Activated CD4-positive, alpha-beta memory T cell treated with anti-CD3 and anti-CD28 coated beads, Interleukin-2, amount 10 ng/mL, durations not matched to agents 7 days and 5 days (primary cell): ENCODE data around the gene BGN. TPM values are rescaled to one million over a fixed set of nuclear protein-coding genes. Genes with fewer than 3 reads are reported as not detected.

Source experiments
- CTCF ChIA-PET: fragments of 350-600 bp; sonication (Branson Sonifier 250); formaldehyde crosslinking; loops from one replicate; lab custom pipeline; 2021; ENCODE audit warnings: antibody characterized with exemption, inconsistent platforms; lab: Charles Lee
- POLR2A ChIA-PET: fragments of 350-600 bp; sonication (Branson Sonifier 250); formaldehyde crosslinking; loops from one replicate; lab custom pipeline; 2021; ENCODE audit warnings: antibody characterized with exemption; lab: Charles Lee
- DNase-seq: peaks from one replicate; pipeline ENCODE4 v3.0.0-alpha.2; 2020
- H3K27ac Mint-ChIP-seq: one replicate; pipeline ENCODE4 v1.8.0; 2021; ENCODE audit warnings: mild to moderate bottlenecking, mixed read lengths
- H3K27me3 Mint-ChIP-seq: one replicate; pipeline ENCODE4 v1.8.0; 2021; ENCODE audit warnings: mixed read lengths
- H3K36me3 Mint-ChIP-seq: one replicate; pipeline ENCODE4 v1.8.0; 2021; ENCODE audit warnings: low read depth, mixed read lengths
- H3K4me1 Mint-ChIP-seq: one replicate; pipeline ENCODE4 v1.8.0; 2021; ENCODE audit warnings: mixed read lengths
- H3K4me3 Mint-ChIP-seq: one replicate; pipeline ENCODE4 v1.8.0; 2021; ENCODE audit warnings: mild to moderate bottlenecking, mixed read lengths
- H3K9me3 Mint-ChIP-seq: one replicate; pipeline ENCODE4 v1.8.0; 2021; ENCODE audit warnings: mixed read lengths
- total RNA-seq, 2 experiments: library from RNA; stranded (reverse); gene quantifications; one replicate each; pipeline ENCODE4 v1.2.3, GENCODE V29; 2021

The BGN gene
- total RNA-seq, 2 experiments from 2014 or later, result not detected

GRCh38 chrX:153468008-153468580 is 26.7 kb upstream of the BGN start:
- H3K27ac Mint-ChIP-seq, result no peak overlapping the region
- H3K4me3 Mint-ChIP-seq, result no peak overlapping the region
- no peaks in the 10 kb centered on the region for H3K27me3 Mint-ChIP-seq
- ChIA-PET CTCF (interaction anchor here (1.0 kb wide), 1 partner anchor 175 kb away, joined by 3 read pairs; no protein-coding TSS in a partner anchor), POLR2A (no interaction called here)
- no peak for DNase-seq
- no peaks in the 10 kb centered on the region for H3K9me3 Mint-ChIP-seq
- peaks cover 5% of the 10 kb centered on the region for H3K36me3 Mint-ChIP-seq
- H3K4me1 Mint-ChIP-seq, result peaks cover 14% of the 10 kb centered on the region

DNA sequence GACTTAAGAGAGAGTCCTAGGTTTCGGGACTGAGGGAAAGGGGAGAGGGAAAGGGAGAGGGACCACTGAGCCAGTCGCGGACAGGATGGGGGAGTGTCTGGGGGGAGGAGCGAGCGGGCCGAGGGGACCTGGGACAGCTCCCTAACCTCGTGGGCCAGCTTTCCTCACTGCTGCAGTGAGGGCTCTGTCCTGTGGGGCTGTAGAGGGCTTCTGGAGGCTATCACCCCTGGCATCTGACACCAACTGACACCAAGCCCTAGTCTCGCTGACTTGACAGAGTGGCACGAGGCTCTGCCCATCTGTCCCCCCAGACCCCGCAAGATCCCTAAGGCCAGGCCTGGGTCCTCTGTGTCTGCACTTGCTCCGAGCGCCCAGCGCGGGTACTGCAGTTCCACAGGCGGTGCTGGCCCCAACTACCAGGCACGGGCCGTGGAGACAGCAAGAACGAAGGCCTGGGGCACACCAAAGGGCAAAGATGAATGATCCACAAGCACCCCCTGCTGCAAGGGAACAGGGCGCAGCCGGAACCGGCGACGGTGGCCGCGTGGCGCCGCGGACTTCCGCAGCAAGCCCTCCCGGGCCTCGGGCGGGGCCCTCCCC is 24.9 kb upstream of the BGN start:
- Mint-ChIP-seq H3K4me3 (peak overlapping the region; percentile 79), H3K4me1 (peaks cover 20% of the 10 kb centered on the region), H3K9me3 (no peaks in the 10 kb centered on the region), H3K36me3 (peaks cover 5% of the 10 kb centered on the region), H3K27ac (peak overlapping the region; percentile 72), H3K27me3 (no peaks in the 10 kb centered on the region)
- ChIA-PET POLR2A (interaction anchor here (0.7 kb wide), 1 partner anchor 37 kb away, joined by 3 read pairs; no protein-coding TSS in a partner anchor), CTCF (interaction anchor here (0.6 to 4.7 kb wide), 10 partner anchors 9 to 528 kb away, joined by 3 to 42 read pairs (median 4); no protein-coding TSS in a partner anchor)
- peak; percentile 48 for DNase-seq

GRCh38 chrX:153470411-153471363 is 24.1 kb upstream of the BGN start, which contains the start of gene HAUS7:
TSS of gene HAUS7 (minus strand) at chrX:153470576. CDS start at chrX:153470557, 19 bp downstream.
- CTCF ChIA-PET, result interaction anchor here (0.6 to 4.7 kb wide), 12 partner anchors 10 to 529 kb away, joined by 3 to 42 read pairs (median 4); no protein-coding TSS in a partner anchor

DNA sequence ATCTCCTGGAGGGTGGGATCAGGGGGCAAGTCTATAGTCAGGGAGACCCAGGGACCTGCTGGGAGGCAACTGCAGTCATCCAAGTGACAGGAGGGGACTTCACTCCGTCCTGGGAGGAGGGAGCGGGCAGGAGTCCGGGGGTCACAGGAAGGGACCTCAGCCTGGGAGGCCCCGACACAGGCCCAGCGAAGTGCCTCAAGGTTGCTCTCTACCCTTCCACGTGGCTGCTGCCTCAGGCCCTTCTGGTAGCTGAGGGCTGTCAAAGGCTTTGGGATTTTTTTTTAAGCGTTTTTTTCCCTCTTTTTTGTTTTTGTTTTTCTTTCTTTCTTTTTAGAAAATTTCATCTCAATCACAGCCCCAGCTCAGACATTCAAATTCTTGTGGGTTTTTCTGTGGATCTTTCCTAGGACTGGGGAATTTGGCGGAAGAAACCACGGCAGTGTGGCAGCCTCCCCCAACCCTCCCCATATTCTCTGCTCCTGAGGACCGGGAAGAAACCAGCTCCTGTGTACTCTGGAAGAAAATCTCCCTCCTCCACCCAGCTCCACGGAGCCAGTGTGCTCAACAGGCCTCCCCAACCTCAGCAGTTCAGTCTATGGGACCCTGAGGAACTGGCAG is 23.0 kb upstream of the BGN start:
- POLR2A ChIA-PET, result no interaction called here
- H3K27ac Mint-ChIP-seq, result no peak overlapping the region
- H3K27me3 Mint-ChIP-seq, result peaks cover 8% of the 10 kb centered on the region
- DNase-seq, result no peak
- no peaks in the 10 kb centered on the region for H3K9me3 Mint-ChIP-seq
- CTCF ChIA-PET, result interaction anchor here (0.7 to 4.7 kb wide), 9 partner anchors 10 to 530 kb away, joined by 3 to 42 read pairs (median 4); no protein-coding TSS in a partner anchor
- peaks cover 20% of the 10 kb centered on the region for H3K4me1 Mint-ChIP-seq
- H3K36me3 Mint-ChIP-seq, result peaks cover 5% of the 10 kb centered on the region
- no peak overlapping the region for H3K4me3 Mint-ChIP-seq

More at GRCh38 chrX:153470411-153471363, 24.1 kb upstream of the BGN start, which contains the start of gene HAUS7:
- peak; percentile 87 for DNase-seq
- POLR2A ChIA-PET, result interaction anchor here (0.7 kb wide), 1 partner anchor 36 kb away, joined by 3 read pairs; no protein-coding TSS in a partner anchor
- Mint-ChIP-seq H3K4me3 (peak within 1 kb of the TSS; percentile 79), H3K4me1 (peaks cover 20% of the 10 kb centered on the region), H3K9me3 (no peaks in the 10 kb centered on the region), H3K27ac (peak within 1 kb of the TSS; percentile 72), H3K27me3 (peaks cover 4% of the 10 kb centered on the region), H3K36me3 (peaks cover 5% of the 10 kb centered on the region)

GRCh38 chrX:153473126-153473525 is 21.7 kb upstream of the BGN start:
- Mint-ChIP-seq H3K9me3 (no peaks in the 10 kb centered on the region), H3K4me3 (no peak overlapping the region), H3K4me1 (peaks cover 16% of the 10 kb centered on the region), H3K27ac (no peak overlapping the region), H3K36me3 (no peaks in the 10 kb centered on the region), H3K27me3 (peaks cover 8% of the 10 kb centered on the region)
- POLR2A ChIA-PET, result no interaction called here
- CTCF ChIA-PET, result interaction anchor here (2.0 to 4.7 kb wide), 2 partner anchors 12 to 35 kb away, joined by 6 to 42 read pairs; no protein-coding TSS in a partner anchor
- no peak for DNase-seq

- CTCF ChIA-PET, result no interaction called here
- no peaks in the 10 kb centered on the region for H3K9me3 Mint-ChIP-seq
- H3K4me1 Mint-ChIP-seq, result peaks cover 13% of the 10 kb centered on the region
- H3K27me3 Mint-ChIP-seq, result peaks cover 8% of the 10 kb centered on the region
- POLR2A ChIA-PET, result no interaction called here
- no peak overlapping the region for H3K4me3 Mint-ChIP-seq
- no peak for DNase-seq
- H3K27ac Mint-ChIP-seq, result no peak overlapping the region
- H3K36me3 Mint-ChIP-seq, result no peaks in the 10 kb centered on the region
These were observed 20.5 kb upstream of the BGN start for GRCh38 chrX:153474266-153474665.

GRCh38 chrX:153474718-153475117 is 20.1 kb upstream of the BGN start:
- CTCF ChIA-PET, result no interaction called here
- peak; percentile 22 for DNase-seq
- POLR2A ChIA-PET, result no interaction called here

DNA sequence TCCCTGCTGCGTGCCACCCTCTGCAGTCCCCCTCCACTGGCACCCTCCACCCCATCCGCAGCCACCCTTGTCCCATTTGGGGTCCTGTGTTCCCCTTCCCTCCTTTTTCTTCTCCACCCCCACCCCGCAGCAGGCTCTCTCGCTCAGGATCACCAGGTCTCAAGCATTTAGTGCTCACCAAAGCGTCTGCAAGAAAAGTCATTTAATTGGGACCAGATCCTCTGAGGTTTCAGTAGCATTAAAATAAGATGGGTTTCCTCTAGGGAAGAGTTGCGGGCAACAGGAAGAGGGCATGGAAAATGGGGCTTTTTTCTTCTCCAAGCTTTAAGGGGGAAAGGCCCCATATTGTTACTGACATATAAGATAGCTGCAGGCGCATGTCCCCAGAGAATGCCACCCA is 19.5 kb upstream of the BGN start:
- H3K36me3 Mint-ChIP-seq, result no peaks in the 10 kb centered on the region
- ChIA-PET POLR2A (no interaction called here), CTCF (no interaction called here)
- peaks cover 8% of the 10 kb centered on the region for H3K27me3 Mint-ChIP-seq
- H3K4me1 Mint-ChIP-seq, result peaks cover 11% of the 10 kb centered on the region
- no peak for DNase-seq
- no peak overlapping the region for H3K4me3 Mint-ChIP-seq
- H3K9me3 Mint-ChIP-seq, result no peaks in the 10 kb centered on the region
- H3K27ac Mint-ChIP-seq, result no peak overlapping the region

More at GRCh38 chrX:153474718-153475117, 20.1 kb upstream of the BGN start:
- Mint-ChIP-seq H3K4me3 (no peak overlapping the region), H3K36me3 (no peaks in the 10 kb centered on the region), H3K27ac (no peak overlapping the region), H3K27me3 (peaks cover 8% of the 10 kb centered on the region), H3K4me1 (peaks cover 11% of the 10 kb centered on the region), H3K9me3 (no peaks in the 10 kb centered on the region)

GRCh38 chrX:153475751-153476281 is 19.0 kb upstream of the BGN start:
- Mint-ChIP-seq H3K4me1 (peaks cover 11% of the 10 kb centered on the region), H3K4me3 (no peak overlapping the region), H3K36me3 (no peaks in the 10 kb centered on the region), H3K27me3 (peaks cover 8% of the 10 kb centered on the region), H3K9me3 (no peaks in the 10 kb centered on the region), H3K27ac (no peak overlapping the region)
- ChIA-PET CTCF (no interaction called here), POLR2A (no interaction called here)
- no peak for DNase-seq

DNA sequence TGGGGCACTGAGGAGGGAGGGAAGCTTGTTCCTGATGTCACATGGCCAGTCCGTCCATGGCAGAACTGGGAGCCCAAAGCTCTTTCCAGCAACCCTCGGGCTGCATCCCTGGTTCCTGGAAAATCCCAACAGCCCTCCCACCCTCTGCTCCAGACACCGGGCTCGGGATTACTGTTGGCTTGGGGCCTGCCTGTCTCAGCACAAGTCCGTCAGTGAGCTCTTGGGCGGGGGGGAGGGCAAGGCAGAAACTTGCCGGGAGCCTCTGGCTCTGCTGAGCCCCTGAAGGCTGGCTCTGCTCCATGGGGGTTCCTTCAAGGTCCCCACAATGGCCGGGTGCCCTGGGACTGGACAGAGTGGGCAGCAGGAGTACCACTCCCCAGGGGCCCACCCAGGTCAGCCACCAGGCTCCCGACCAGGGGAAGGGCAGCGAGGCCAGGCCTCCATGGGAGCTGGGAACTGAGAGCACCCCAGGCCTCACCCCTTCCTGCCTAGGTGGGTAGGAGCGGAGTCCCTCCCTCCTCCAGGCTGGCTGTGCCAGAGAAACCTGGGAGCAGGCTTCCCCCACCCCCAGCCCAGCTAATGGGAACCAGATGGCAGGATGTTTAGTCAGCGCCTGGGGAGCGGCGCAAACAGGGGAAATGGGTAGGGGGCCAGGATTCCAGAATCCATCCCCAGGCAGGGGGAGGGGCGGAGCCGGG is 18.0 kb upstream of the BGN start:
- Mint-ChIP-seq H3K36me3 (no peaks in the 10 kb centered on the region), H3K4me1 (peaks cover 6% of the 10 kb centered on the region)
- CTCF ChIA-PET, result no interaction called here

GRCh38 chrX:153477364-153477857 is 17.4 kb upstream of the BGN start:
- Mint-ChIP-seq H3K36me3 (no peaks in the 10 kb centered on the region), H3K9me3 (no peaks in the 10 kb centered on the region), H3K27ac (no peak overlapping the region), H3K4me3 (no peak overlapping the region), H3K4me1 (peaks cover 6% of the 10 kb centered on the region), H3K27me3 (peaks cover 8% of the 10 kb centered on the region)
- no peak for DNase-seq
- CTCF ChIA-PET, result no interaction called here
- POLR2A ChIA-PET, result no interaction called here

More for the DNA sequence above, 18.0 kb upstream of the BGN start:
- DNase-seq, result no peak
- Mint-ChIP-seq H3K27ac (no peak overlapping the region), H3K9me3 (no peaks in the 10 kb centered on the region), H3K4me3 (no peak overlapping the region), H3K27me3 (peaks cover 8% of the 10 kb centered on the region)
- POLR2A ChIA-PET, result no interaction called here
